Spleen (tissue), 7 donors: Measurements from ENCODE around the gene POLDIP3.
"Not testable (repeated sequence)": the region's sequence is repeated elsewhere in the genome, so short reads cannot be mapped to it uniquely, and the experiment has no call there.

Experiments used
- POLR2A ChIP-seq, 3 donors: fragments of 450-650 bp; IDR thresholded peaks; one replicate each; pipeline ENCODE4 v1.5.1; 2017; ENCODE audit warnings: antibody characterized with exemption in 3 of 3, mild to moderate bottlenecking in 1 of 3
- POLR2AphosphoS5 ChIP-seq, 3 donors: sonication (generic); formaldehyde crosslinking; IDR thresholded peaks; one replicate each; pipeline ENCODE4 v1.5.1; 2017; ENCODE audit warnings: antibody characterized with exemption in 3 of 3
- TF ChIP-seq, protein P1 (sequence below), 11 experiments: fragments of 200-600 bp in 7 of 11; fragments of 450-650 bp in 4 of 11; sonication (generic) in 4 of 11; IDR thresholded peaks in 8 of 11; conservative IDR thresholded peaks in 3 of 11; 1 replicate in 7 of 11; 2 replicates in 4 of 11; pipeline versions ENCODE4 v1.4.0 to v1.8.0; 2016 to 2021; ENCODE audit warnings: antibody characterized with exemption in 11 of 11, inconsistent platforms in 4 of 11, mild to moderate bottlenecking in 1 of 11
- donor health status: DM: no; HTN: no; CAD: no; lungs with moderate emphysema.
- donor health status: DM: no; HTN: no; CAD: no.
- donor health status: DM: no; HTN: no; CAD: no.

DNA sequence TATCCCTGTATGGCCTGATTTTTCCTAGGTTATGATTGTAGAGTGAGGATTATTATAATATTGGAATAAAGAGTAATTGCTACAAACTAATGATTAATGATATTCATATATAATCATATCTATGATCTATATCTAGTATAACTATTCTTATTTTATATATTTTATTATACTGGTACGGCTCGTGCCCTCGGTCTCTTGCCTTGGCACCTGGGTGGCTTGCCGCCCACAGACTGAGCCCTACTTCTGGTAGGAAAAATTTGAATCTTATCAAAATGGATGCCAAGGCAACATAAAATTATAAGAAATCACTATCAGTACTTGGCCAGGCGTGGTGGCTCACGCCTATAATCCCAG, 62.4 kb downstream of the POLDIP3 start:
- TF ChIP-seq POLR2AphosphoS5, POLR2A (IDR thresholded peaks at IDR 0.05): not testable (repeated sequence)
- TF ChIP-seq, protein P1, sequence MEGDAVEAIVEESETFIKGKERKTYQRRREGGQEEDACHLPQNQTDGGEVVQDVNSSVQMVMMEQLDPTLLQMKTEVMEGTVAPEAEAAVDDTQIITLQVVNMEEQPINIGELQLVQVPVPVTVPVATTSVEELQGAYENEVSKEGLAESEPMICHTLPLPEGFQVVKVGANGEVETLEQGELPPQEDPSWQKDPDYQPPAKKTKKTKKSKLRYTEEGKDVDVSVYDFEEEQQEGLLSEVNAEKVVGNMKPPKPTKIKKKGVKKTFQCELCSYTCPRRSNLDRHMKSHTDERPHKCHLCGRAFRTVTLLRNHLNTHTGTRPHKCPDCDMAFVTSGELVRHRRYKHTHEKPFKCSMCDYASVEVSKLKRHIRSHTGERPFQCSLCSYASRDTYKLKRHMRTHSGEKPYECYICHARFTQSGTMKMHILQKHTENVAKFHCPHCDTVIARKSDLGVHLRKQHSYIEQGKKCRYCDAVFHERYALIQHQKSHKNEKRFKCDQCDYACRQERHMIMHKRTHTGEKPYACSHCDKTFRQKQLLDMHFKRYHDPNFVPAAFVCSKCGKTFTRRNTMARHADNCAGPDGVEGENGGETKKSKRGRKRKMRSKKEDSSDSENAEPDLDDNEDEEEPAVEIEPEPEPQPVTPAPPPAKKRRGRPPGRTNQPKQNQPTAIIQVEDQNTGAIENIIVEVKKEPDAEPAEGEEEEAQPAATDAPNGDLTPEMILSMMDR (IDR thresholded peaks at IDR 0.05 in 8 of 11, conservative IDR thresholded peaks at IDR 0.05 in 3 of 11): peak in 3 of 11 experiments; percentile 3 to 53 (median 15)
